Heart left ventricle (tissue), 16 donors: ENCODE measurements around the gene FNDC3B. TPM values are rescaled to one million over a fixed set of nuclear protein-coding genes. Genes with fewer than 3 reads are reported as not detected.

ENCODE experiments used
- ATAC-seq, 4 donors: fragments of 200-7000 bp; cut with Tn5 transposase; one replicate each; pipeline ENCODE4 v1.9.1; 2020 to 2022; ENCODE audit warnings: moderate library complexity in 4 of 4, mild to moderate bottlenecking in 3 of 4, moderate number of reproducible peaks in 1 of 4
- DNase-seq, 5 donors: peaks; one replicate each; pipeline ENCODE4 v3.0.0-alpha.2; 2020
- H3K27ac ChIP-seq, 12 donors: fragments of 200-600 bp; sonication (generic) in 4 of 12; one replicate each; pipeline versions ENCODE4 v1.5.0 to v1.8.0; 2016 to 2022; ENCODE audit warnings: mild to moderate bottlenecking in 2 of 12
- H3K27me3 ChIP-seq, 9 donors: fragments of 200-600 bp; sonication (generic) in 2 of 9; one replicate each; pipeline versions ENCODE4 v1.5.1 to v1.8.0; 2016 to 2022; ENCODE audit warnings: mild to moderate bottlenecking in 3 of 9
- H3K36me3 ChIP-seq, 9 donors: fragments of 200-600 bp; sonication (generic) in 2 of 9; one replicate each; pipeline versions ENCODE4 v1.5.0 to v1.8.0; 2018 to 2022; ENCODE audit warnings: mild to moderate bottlenecking in 2 of 9
- H3K4me1 ChIP-seq, 12 donors: fragments of 200-600 bp; sonication (generic) in 4 of 12; one replicate each; pipeline versions ENCODE4 v1.5.0 to v1.8.0; 2016 to 2022; ENCODE audit warnings: mild to moderate bottlenecking in 3 of 12
- H3K4me3 ChIP-seq, 12 donors: fragments of 200-600 bp; sonication (generic) in 4 of 12; one replicate each; pipeline versions ENCODE4 v1.5.0 to v1.8.0; 2017 to 2022; ENCODE audit warnings: mild to moderate bottlenecking in 9 of 12, moderate library complexity in 4 of 12
- H3K9me3 ChIP-seq, 12 donors: fragments of 200-600 bp; sonication (generic) in 4 of 12; one replicate each; pipeline versions ENCODE4 v1.5.0 to v1.8.0; 2016 to 2022; ENCODE audit warnings: mild to moderate bottlenecking in 1 of 12
- CTCF ChIP-seq, 12 donors: fragments of 200-600 bp; sonication (generic) in 4 of 12; IDR thresholded peaks; one replicate each; pipeline versions ENCODE4 v1.5.0 to v1.8.0; 2018 to 2022; ENCODE audit warnings: antibody characterized with exemption in 12 of 12, mild to moderate bottlenecking in 5 of 12
- POLR2A ChIP-seq, 2 donors: fragments of 450-650 bp; IDR thresholded peaks; one replicate each; pipeline ENCODE4 v1.6.1; 2017; ENCODE audit warnings: antibody characterized with exemption in 2 of 2, mild to moderate bottlenecking in 2 of 2, moderate library complexity in 2 of 2
- WGBS, 4 donors: extraction: QIAGEN DNeasy Blood & Tissue Kit in 2 of 4; methylation state at CpG; one replicate each; pipeline versions ENCODE4 v1.1.5 to v1.1.7; 2013 to 2018; 5-methylcytosine and 5-hydroxymethylcytosine counted together
- intact Hi-C, 10 donors: fragments of 100-400 bp; cut with DNase I; formaldehyde crosslinking; loops; one replicate each; pipeline versions ENCODE4 v1.11.1 to v1.14.2; 2022
- polyA plus RNA-seq, 2 donors: library from polyadenylated mRNA; stranded (reverse); fragments of 200-250 nt; gene quantifications; one replicate each; pipeline ENCODE4 v1.2.3, GENCODE V29; 2013
- total RNA-seq, 9 donors: library from RNA; depleted of rRNA in 2 of 9; stranded (reverse); fragments of >200 nt in 2 of 9; fragmentation: NEBNext Ultra II Directional in 3 of 9; extraction: Animal tissue kit (Norgen Biotek cat#: 25700) in 3 of 9; gene quantifications; one replicate each; pipeline versions ENCODE4 v1.1.0 to v1.2.4, GENCODE V29; 2016 to 2023
- donor health status: ischemic (EF 13 %, LVEDD 7.1; RV severe dilation, severe dysfunction).
- donor health status: healthy with polysubstance abuse.
- donor health status: DM: no; HTN: yes; CAD: no.
- donor health status: DM: no; HTN: no; CAD: no.
- donor health status: ischemic (EF 25% LVEDD 6.9; RV normal size, moderate dysfunction).
- donor health status: ischemic (EF 25% LVEDD 5.7; RV mildly dilated, moderate dysfunction).
- donor health status: healthy.
- donor health status: DM: yes; HTN: yes; CAD: no.
- donor health status: ischemic (EF 35%, LVEDD 5.7; RV mildly dilated, moderate dysfunction).
- donor health status: nonischemic (EF 11% LVEDD 7.7; RV severe dilation, severe dysfunction).
- donor health status: DM: yes; HTN: yes; CAD: no.
- donor health status: PGD.
- donor health status: ischemic (EF 29% LVEDD 5.4; RV normal size, mild dysfunction).
- donor health status: nonischemic (EF 23%, LVEDD 6.1; RV moderate dilation, normal function).

Gene FNDC3B
- total and polyA plus RNA-seq, 11 donors, result 9.4 to 113 (median 68.2) TPM

GRCh38 chr3:172442606-172443005 is 403.2 kb downstream of the FNDC3B start:
- TF ChIP-seq POLR2A (IDR thresholded peaks at IDR 0.05) (no peak), CTCF (IDR thresholded peaks at IDR 0.05) (no peak)
- Histone ChIP-seq H3K27me3 (peaks cover 0 to 41% (median 19%) of the 10 kb centered on the region in 9 donors), H3K4me3 (no peak overlapping the region), H3K4me1 (peaks cover 0 to 2% (median 0%) of the 10 kb centered on the region in 12 donors), H3K9me3 (no peaks in the 10 kb centered on the region), H3K36me3 (no peaks in the 10 kb centered on the region), H3K27ac (no peak overlapping the region)
- no peak for ATAC-seq
- DNase-seq, result no peak
- intact Hi-C loops, result no loop called here
- WGBS, 4 donors, result 82 to 95% (median 89%) methylated on average over 1 of the region's 1 CpG

GRCh38 chr3:172444821-172445220 is 405.4 kb downstream of the FNDC3B start:
- 72 to 87% (median 79%) methylated on average over 6 of the region's 6 CpGs for WGBS, 4 donors
- H3K27me3 ChIP-seq, result peaks cover 9 to 60% (median 41%) of the 10 kb centered on the region in 9 donors
- H3K27ac ChIP-seq, result no peak overlapping the region
- no peaks in the 10 kb centered on the region for H3K36me3 ChIP-seq
- no peak overlapping the region for H3K4me3 ChIP-seq
- no peak for ATAC-seq
- TF ChIP-seq CTCF (IDR thresholded peaks at IDR 0.05) (no peak), POLR2A (IDR thresholded peaks at IDR 0.05) (no peak)
- intact Hi-C loops, result no loop called here
- H3K4me1 ChIP-seq, result peaks cover 0 to 23% (median under 1%) of the 10 kb centered on the region in 12 donors
- no peaks in the 10 kb centered on the region for H3K9me3 ChIP-seq
- DNase-seq, result no peak

GRCh38 chr3:172446198-172446597 is 406.8 kb downstream of the FNDC3B start:
- WGBS, 4 donors, result 81 to 87% (median 82%) methylated on average over 3 of the region's 3 CpGs
- no peaks in the 10 kb centered on the region for H3K9me3 ChIP-seq
- H3K36me3 ChIP-seq, result no peaks in the 10 kb centered on the region
- TF ChIP-seq CTCF (IDR thresholded peaks at IDR 0.05) (no peak), POLR2A (IDR thresholded peaks at IDR 0.05) (no peak)
- peaks cover 9 to 71% (median 51%) of the 10 kb centered on the region in 9 donors for H3K27me3 ChIP-seq
- no peak overlapping the region for H3K27ac ChIP-seq
- no peak for ATAC-seq
- intact Hi-C loops, result no loop called here
- H3K4me1 ChIP-seq, result peaks cover 0 to 24% (median 4%) of the 10 kb centered on the region in 12 donors
- H3K4me3 ChIP-seq, result no peak overlapping the region
- no peak for DNase-seq

DNA sequence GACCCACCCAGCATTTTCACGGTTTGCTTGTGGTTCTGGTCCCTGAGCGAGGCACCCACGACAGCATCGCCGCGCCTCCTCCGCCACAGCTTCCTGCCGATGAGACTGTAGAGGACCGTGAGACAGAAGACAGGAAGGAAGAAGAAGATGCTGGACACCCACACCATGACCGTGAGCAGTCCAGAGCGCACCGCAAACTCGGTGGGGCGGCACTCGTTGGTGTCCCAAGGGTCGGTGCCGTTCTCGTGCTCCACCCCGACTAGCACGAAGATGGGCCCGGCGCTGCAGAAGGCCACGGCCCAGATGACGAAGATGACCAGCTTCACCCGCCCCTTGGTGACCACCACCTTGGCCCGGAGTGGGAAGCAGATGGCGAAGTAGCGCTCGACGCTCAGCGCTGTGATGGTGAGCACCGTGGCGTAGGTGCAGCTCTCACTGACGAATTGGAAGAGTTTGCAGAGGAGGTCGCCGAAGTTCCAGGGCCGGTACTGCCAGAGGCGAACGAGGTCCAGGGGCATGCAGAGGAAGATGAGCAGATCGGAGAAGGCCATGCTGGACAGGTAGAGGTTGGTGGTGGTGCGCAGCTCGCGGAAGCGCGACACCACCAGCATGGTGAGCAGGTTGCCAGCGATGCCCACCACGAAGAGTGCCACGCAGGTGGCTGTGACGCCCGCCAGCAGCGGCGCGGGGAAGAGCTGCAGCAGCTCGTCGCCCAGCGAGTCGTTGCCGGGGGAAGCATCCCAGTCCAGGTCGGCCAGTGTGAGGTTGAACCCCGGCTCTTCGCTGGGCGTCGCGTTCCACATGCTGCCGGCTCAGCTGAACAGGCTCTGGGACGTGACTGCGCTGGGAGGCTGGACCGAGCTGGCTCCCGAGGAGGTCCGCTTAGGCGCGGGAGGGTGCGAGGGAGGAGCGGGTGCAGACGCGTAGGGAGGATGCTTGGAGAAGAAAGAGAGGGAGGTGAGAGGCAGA is 408.5 kb downstream of the FNDC3B start, which contains the start of gene GHSR:
Gene GHSR (minus strand): TSS at position 846 of the 969 bp plus-strand sequence. CDS start 43 bp downstream, at position 803.
- 8 to 11% (median 8%) methylated on average over 58 to 76 of the region's 76 CpGs for WGBS, 4 donors
- peaks cover 9 to 81% (median 59%) of the 10 kb centered on the region in 9 donors for H3K27me3 ChIP-seq
- no peak for DNase-seq
- peak within 1 kb of the TSS in 1 of 12 donors; percentile 13 for H3K4me3 ChIP-seq
- no peak within 1 kb of the TSS for H3K27ac ChIP-seq
- intact Hi-C loops, result no loop called here
- no peak for TF ChIP-seq CTCF (IDR thresholded peaks at IDR 0.05)
- H3K9me3 ChIP-seq, result no peaks in the 10 kb centered on the region
- peaks cover 0 to 24% (median 4%) of the 10 kb centered on the region in 12 donors for H3K4me1 ChIP-seq
- H3K36me3 ChIP-seq, result no peaks in the 10 kb centered on the region
- ATAC-seq, result peak in 1 of 4 donors; percentile 20
